SK-N-SH treated with all-trans-retinoic acid at 6 μM for 48 hours (cell line): ENCODE results near the gene CYP4F22.

Source experiments
- ATAC-seq: fragments of 200-7000 bp; cut with Tn5 transposase; 3 replicates; pipeline ENCODE4 v1.9.1; 2020; ENCODE audit warnings: mild to moderate bottlenecking, moderate library complexity
- ARNTL ChIP-seq: fragments of 450-650 bp; formaldehyde crosslinking; IDR thresholded peaks from 2 replicates; pipeline ENCODE4 v1.5.0; 2020; ENCODE audit warnings: low read depth, mild to moderate bottlenecking, moderate library complexity, borderline replicate concordance
- BACH2 ChIP-seq: fragments of 250-450 bp; sonication (Bioruptor Pico); IDR thresholded peaks from 2 replicates; pipeline ENCODE4 v1.9.0; 2021; ENCODE audit warnings: mild to moderate bottlenecking, borderline replicate concordance
- CREB5 ChIP-seq: fragments of 250-450 bp; sonication (Bioruptor Pico); IDR thresholded peaks from 2 replicates; pipeline ENCODE4 v1.5.1; 2020; ENCODE audit warnings: low read depth, mild to moderate bottlenecking, moderate library complexity
- CSDC2 ChIP-seq: fragments of 250-450 bp; sonication (Bioruptor Pico); IDR thresholded peaks from 2 replicates; pipeline ENCODE4 v1.5.0; 2020; ENCODE audit warnings: mild to moderate bottlenecking, moderate library complexity
- CSRNP3 ChIP-seq: fragments of 250-450 bp; sonication (Bioruptor Pico); IDR thresholded peaks from 2 replicates; pipeline ENCODE4 v1.5.1; 2021; ENCODE audit warnings: mild to moderate bottlenecking, moderate library complexity
- ESRRG ChIP-seq: fragments of 250-450 bp; sonication (Bioruptor Pico); IDR thresholded peaks from 2 replicates; pipeline ENCODE4 v1.6.1; 2021; ENCODE audit warnings: mild to moderate bottlenecking
- GLIS3 ChIP-seq: fragments of 250-450 bp; sonication (Bioruptor Pico); IDR thresholded peaks from 2 replicates; pipeline ENCODE4 v1.5.0; 2020; ENCODE audit warnings: mild to moderate bottlenecking, moderate library complexity
- ISL1 ChIP-seq: fragments of 250-450 bp; sonication (Bioruptor Pico); IDR thresholded peaks from 2 replicates; pipeline ENCODE4 v2.1.2; 2022; ENCODE audit warnings: mild to moderate bottlenecking, moderate library complexity
- OSR1 ChIP-seq: fragments of 250-450 bp; sonication (Bioruptor Pico); IDR thresholded peaks from 2 replicates; pipeline ENCODE4 v1.8.0; 2022; ENCODE audit warnings: moderate library complexity, mild to moderate bottlenecking, inconsistent platforms
- SNAI2 ChIP-seq: fragments of 250-450 bp; sonication (Bioruptor Pico); IDR thresholded peaks from 2 replicates; pipeline ENCODE4 v1.5.0; 2020; ENCODE audit warnings: mild to moderate bottlenecking, moderate library complexity
- TOX ChIP-seq: fragments of 250-450 bp; sonication (Bioruptor Pico); IDR thresholded peaks from 2 replicates; pipeline ENCODE4 v1.8.0; 2021; ENCODE audit warnings: mild to moderate bottlenecking, moderate library complexity, borderline replicate concordance
- TSHZ2 ChIP-seq: fragments of 250-450 bp; sonication (Bioruptor Pico); IDR thresholded peaks from 2 replicates; pipeline ENCODE4 v1.5.0; 2020; ENCODE audit warnings: mild to moderate bottlenecking, moderate library complexity
- ZC3H10 ChIP-seq: fragments of 250-450 bp; sonication (Bioruptor Pico); IDR thresholded peaks from 2 replicates; pipeline ENCODE4 v1.5.1; 2021; ENCODE audit warnings: mild to moderate bottlenecking, moderate library complexity
- ZFP3 ChIP-seq: fragments of 250-450 bp; sonication (Bioruptor Pico); IDR thresholded peaks from 2 replicates; pipeline ENCODE4 v1.5.0; 2020; ENCODE audit warnings: mild to moderate bottlenecking, moderate library complexity
- ZFP30 ChIP-seq: fragments of 450-650 bp; formaldehyde crosslinking; IDR thresholded peaks from 2 replicates; pipeline ENCODE4 v1.5.0; 2022; ENCODE audit warnings: mild to moderate bottlenecking, moderate library complexity
- ZNF565 ChIP-seq: fragments of 450-650 bp; formaldehyde crosslinking; conservative IDR thresholded peaks from 2 replicates; pipeline ENCODE4 v1.5.0; 2020; ENCODE audit warnings: low read depth, mild to moderate bottlenecking, moderate library complexity
- ZNF70 ChIP-seq: fragments of 450-650 bp; formaldehyde crosslinking; IDR thresholded peaks from 2 replicates; pipeline ENCODE4 v1.5.0; 2020; ENCODE audit warnings: mild to moderate bottlenecking, moderate library complexity
- ZNF8 ChIP-seq: fragments of 450-650 bp; formaldehyde crosslinking; IDR thresholded peaks from 2 replicates; pipeline ENCODE4 v1.5.0; 2020; ENCODE audit warnings: mild to moderate bottlenecking, moderate library complexity
- TF ChIP-seq, protein P1 (sequence below): fragments of 250-450 bp; sonication (Bioruptor Pico); IDR thresholded peaks from 2 replicates; pipeline ENCODE4 v1.8.0; 2020; ENCODE audit warnings: mild to moderate bottlenecking, moderate library complexity, borderline replicate concordance

CYP4F22 gene

DNA sequence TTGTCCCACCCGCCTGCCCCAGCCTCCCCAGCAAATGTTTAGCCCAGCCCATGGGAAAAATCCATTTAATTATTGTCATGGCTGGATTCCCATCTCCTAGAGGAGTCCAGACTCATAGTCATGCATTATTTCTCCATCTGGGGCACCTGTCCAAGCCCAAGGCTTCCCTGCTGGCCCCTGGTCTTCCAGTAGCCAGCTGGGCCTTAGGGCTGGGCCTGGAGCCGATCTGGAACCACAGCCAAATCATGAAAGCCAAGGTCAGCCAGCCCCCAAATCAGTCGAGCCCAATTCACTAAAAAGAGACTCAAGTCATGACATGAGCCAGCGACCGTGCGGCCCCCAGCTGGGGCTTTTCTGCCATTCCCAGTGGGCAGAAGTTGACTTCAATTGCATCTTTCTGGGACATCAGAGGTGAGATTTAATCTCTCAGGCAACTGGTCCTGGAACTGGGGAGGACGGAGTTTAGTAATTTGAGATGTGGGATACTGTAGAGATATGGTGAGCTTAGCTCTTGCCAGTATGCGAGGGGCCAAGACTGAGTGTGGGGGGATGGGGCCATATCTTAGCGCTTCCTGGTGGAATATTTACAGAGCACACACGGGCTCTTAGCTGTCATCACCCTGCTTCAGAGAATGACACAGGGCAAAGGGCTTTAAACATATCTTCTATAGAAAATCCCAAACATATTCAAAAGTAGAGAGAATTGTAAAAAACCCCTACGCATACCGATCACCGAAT, 19.7 kb upstream of the CYP4F22 start:
- no peak for ATAC-seq
- no peak for TF ChIP-seq ESRRG (CRISPR knock-in tag)
- TF ChIP-seq, protein P1, sequence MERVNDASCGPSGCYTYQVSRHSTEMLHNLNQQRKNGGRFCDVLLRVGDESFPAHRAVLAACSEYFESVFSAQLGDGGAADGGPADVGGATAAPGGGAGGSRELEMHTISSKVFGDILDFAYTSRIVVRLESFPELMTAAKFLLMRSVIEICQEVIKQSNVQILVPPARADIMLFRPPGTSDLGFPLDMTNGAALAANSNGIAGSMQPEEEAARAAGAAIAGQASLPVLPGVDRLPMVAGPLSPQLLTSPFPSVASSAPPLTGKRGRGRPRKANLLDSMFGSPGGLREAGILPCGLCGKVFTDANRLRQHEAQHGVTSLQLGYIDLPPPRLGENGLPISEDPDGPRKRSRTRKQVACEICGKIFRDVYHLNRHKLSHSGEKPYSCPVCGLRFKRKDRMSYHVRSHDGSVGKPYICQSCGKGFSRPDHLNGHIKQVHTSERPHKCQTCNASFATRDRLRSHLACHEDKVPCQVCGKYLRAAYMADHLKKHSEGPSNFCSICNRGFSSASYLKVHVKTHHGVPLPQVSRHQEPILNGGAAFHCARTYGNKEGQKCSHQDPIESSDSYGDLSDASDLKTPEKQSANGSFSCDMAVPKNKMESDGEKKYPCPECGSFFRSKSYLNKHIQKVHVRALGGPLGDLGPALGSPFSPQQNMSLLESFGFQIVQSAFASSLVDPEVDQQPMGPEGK (CRISPR knock-in tag) = no peak
- no peak for TF ChIP-seq CSDC2 (CRISPR knock-in tag)
- no peak for TF ChIP-seq GLIS3 (CRISPR knock-in tag)
- no peak for TF ChIP-seq ARNTL
- TF ChIP-seq CSRNP3 (CRISPR knock-in tag) = no peak
- TF ChIP-seq SNAI2 = no peak
- TF ChIP-seq ZNF565 (CRISPR knock-in tag) = no peak
- TF ChIP-seq TOX (CRISPR knock-in tag) = no peak
- TF ChIP-seq ZC3H10 (CRISPR knock-in tag) = no peak

DNA sequence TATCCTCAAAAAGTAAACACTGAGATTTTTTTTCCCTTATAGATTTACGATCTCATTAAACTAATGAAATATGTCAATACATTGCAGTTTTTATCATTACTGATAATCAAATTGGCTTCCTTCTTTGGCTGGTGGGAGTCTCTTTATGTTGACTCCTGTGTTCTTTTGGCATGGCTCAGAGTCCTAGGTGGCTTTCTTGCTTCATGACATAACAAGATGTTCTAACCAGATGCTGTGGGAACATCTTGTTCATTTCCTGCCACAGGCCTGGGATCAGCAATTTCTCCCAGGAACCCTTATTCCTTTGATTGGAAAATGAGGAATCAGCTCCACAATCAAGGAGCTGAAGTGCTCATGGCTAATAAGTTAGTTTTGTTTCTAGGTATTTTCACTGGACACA, 13.2 kb upstream of the CYP4F22 start:
- TF ChIP-seq TOX (CRISPR knock-in tag) (no peak), OSR1 (no peak), CREB5 (CRISPR knock-in tag) (no peak), ZNF70 (CRISPR knock-in tag) (no peak), ZC3H10 (CRISPR knock-in tag) (no peak), ZFP30 (CRISPR knock-in tag) (no peak)
- TF ChIP-seq, all 23 proteins: peak for 0
- no peak for ATAC-seq

DNA sequence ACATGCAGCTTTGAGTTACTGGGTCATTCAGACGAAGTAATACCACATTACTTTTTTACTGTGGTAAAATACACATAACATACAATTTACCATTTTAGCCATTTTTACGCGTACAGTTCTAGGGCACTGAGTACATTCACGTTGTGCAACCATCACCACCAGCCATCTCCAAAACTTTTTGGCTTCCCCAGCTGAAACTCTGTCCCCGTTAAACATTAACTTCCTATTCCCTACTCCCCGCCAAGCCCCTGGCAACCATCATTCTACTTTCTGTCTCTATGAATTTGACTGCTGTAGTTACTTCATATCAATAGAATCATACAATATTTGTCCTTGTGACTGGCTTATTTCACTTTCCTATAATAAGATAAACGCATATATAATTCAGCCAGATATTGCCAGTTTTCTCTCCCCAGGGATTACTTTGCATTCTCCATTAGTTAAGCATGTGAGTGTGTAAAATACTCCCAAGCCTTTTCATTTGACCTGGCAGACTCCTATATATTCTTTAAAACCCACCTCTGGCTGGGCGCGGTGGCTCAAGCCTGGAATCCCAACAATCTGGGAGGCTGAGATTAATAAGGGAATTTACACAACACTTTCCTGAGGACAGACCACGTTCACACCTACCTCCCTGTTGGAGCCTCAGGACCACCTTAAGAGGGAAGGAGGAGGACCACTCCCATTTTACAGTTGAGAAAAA, 10.0 kb upstream of the CYP4F22 start:
- no peak for ATAC-seq
- no peak for TF ChIP-seq GLIS3 (CRISPR knock-in tag)
- peak; percentile 73; the same call in 1 of the 2 replicates for TF ChIP-seq ZFP3 (CRISPR knock-in tag)

GRCh38 chr19:15498910-15499309, 9.4 kb upstream of the CYP4F22 start:
- TF ChIP-seq CSDC2 (CRISPR knock-in tag) = no peak
- TF ChIP-seq GLIS3 (CRISPR knock-in tag) = no peak
- TF ChIP-seq CSRNP3 (CRISPR knock-in tag) = no peak
- no peak for ATAC-seq

DNA sequence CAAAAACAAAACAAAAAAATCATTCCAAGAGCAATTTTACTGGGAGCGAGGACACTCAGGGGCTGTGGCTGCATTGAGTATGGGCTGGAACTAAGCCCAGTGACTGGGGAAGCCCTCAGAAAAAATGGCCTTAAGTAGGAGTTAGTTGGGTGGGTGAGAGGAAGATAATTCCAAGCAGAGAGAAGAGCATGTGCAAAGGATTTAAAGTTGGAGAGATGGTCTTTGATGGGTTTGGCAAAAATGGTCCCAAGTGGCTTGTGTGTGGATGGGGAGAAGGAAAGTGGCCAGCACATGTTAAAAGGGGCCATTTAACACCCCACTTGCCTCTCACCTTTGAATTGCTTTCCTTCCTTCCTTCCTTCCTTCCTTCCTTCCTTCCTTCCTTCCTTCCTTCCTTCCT, 6.7 kb upstream of the CYP4F22 start:
- TF ChIP-seq ISL1 = no peak
- no peak for TF ChIP-seq ZFP3 (CRISPR knock-in tag)
- TF ChIP-seq ZNF8 (CRISPR knock-in tag) = no peak
- no peak for TF ChIP-seq CSRNP3 (CRISPR knock-in tag)
- TF ChIP-seq BACH2 (CRISPR knock-in tag) = no peak
- no peak for TF ChIP-seq TSHZ2 (CRISPR knock-in tag)
- ATAC-seq = no peak
